GM19351 (cell line): ENCODE results near the gene ZC2HC1C.

Experiments used
- ATAC-seq: cut with Tn5 transposase; IDR thresholded peaks from one replicate; pipeline ENCODE4 v1.9.1; 2021; ENCODE audit warnings: mild to moderate bottlenecking, moderate library complexity; ENCODE audit not compliant: unreplicated experiment

Gene ZC2HC1C, protein sequence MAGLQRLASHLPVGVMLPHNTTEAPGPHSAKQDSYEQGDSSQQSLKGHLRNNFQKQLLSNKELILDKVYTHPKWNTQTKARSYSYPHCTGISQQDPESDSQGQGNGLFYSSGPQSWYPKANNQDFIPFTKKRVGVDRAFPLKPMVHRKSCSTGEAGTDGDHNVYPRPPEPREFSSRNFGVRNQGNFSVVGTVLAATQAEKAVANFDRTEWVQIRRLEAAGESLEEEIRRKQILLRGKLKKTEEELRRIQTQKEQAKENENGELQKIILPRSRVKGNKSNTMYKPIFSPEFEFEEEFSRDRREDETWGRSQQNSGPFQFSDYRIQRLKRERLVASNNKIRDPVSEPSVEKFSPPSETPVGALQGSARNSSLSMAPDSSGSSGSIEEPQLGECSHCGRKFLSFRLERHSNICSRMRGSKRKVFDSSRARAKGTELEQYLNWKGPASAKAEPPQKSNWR

DNA sequence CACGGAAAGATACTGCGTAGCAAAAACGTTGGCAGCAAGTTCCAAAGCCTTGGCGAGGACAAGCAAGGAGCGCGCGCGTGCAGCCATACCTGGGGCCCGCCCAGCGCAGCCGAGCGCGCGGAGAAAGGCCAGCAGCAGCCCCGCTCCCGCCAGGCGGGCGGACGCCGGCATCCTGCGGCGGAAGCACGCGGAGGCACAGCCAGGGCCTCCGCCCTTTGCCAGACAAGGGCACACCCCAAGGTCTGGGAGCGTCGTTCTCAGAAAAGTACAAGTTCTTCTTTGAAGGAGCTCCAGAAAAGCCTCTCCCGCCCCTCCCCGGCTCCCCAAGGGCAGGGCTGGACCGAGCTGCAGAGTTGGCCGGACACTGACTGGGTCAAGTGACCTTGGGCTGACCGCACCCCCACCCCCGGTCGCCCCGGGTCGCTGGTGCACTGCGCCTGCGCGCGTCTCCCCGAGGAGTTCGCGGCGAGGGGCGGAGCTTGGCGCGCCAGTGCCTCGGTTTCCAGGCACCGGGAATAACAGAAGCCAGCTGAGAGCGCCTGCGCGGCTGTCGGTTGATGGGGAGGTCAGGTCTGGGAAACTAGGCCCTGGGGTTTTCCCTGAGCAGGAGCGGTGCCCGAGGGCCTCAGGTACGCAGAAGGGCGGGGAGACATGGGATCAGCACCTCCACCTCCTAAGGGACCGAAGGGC is at the start of gene ZC2HC1C:
Gene ZC2HC1C (plus strand): TSS at position 521 of the 690 bp plus-strand sequence. CDS start 933 bp downstream, outside the sequence.
- ATAC-seq = peak; percentile 82

GRCh38 chr14:75022655-75023054 is 46.8 kb upstream of the ZC2HC1C start:
- no peak for ATAC-seq

- no peak for ATAC-seq
These were observed 46.3 kb upstream of the ZC2HC1C start for GRCh38 chr14:75023108-75023507.

DNA sequence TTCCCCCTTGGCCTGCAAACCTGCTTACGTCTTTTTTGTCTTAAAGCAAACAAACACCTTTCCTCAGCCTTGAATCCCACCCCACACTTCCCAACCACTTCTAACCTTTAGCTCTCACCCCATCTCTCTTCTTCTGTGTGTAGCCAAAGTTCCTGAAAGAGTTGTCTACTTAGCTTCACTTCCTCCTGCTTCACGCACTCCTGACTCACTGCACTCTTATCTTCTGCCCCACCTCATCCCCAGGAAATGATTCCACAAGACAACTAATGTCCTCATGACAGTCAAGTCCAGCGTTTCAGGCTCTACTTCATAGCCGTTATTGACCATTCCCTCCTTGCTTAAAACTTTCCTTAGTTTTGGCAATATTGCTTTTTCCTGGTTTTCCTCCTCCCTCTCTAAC is 44.4 kb upstream of the ZC2HC1C start:
- no peak for ATAC-seq

- no peak for ATAC-seq
These were observed 43.6 kb upstream of the ZC2HC1C start for GRCh38 chr14:75025876-75026275.

GRCh38 chr14:75030147-75030546 is 39.3 kb upstream of the ZC2HC1C start:
- ATAC-seq = no peak

- ATAC-seq = no peak
These were observed 36.5 kb upstream of the ZC2HC1C start for GRCh38 chr14:75032939-75033338.

DNA sequence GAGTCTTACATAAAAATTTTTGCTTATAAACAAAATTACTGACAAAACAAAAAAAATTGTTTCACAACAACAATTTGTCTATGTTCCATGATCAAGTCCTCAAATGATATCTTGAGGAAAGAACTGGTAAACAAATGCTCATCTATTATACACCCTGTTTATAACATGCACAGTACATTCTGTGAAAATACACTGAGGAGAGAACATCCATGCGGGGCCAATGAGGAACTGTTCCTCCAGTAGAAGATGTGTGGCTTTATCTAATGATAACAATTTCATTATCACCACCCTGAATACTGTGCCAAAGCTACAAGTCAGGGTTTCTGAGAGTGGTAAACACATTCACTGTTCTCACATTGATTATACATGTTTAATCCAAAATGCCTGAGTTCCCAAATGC is 28.9 kb upstream of the ZC2HC1C start:
- ATAC-seq = no peak

- ATAC-seq = no peak
These were observed 28.5 kb upstream of the ZC2HC1C start for GRCh38 chr14:75040959-75041358.

GRCh38 chr14:75041613-75042012 is 27.8 kb upstream of the ZC2HC1C start:
- ATAC-seq = no peak

- ATAC-seq = no peak
These were observed 27.4 kb upstream of the ZC2HC1C start for GRCh38 chr14:75042035-75042434.

DNA sequence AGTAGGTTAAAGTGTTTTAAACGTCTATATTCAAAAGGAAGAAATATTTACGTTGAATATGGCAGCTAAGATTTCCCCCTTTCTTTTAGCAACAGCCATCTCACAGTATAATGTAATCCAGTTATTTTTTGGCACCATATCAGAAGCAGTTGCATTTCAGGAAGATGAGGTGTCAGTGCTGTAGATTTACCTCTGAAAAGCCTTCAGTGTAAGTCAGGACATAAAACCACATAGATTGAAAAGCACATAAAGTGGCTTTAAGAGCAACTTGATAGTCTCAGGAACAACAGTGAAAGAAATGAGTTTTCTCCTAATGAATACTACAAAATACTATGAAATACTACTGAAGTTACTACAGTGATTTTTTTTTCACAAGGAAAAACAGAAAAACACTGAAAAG is 25.1 kb upstream of the ZC2HC1C start:
- ATAC-seq = no peak

GRCh38 chr14:75044752-75045151 is 24.7 kb upstream of the ZC2HC1C start:
- ATAC-seq = no peak

DNA sequence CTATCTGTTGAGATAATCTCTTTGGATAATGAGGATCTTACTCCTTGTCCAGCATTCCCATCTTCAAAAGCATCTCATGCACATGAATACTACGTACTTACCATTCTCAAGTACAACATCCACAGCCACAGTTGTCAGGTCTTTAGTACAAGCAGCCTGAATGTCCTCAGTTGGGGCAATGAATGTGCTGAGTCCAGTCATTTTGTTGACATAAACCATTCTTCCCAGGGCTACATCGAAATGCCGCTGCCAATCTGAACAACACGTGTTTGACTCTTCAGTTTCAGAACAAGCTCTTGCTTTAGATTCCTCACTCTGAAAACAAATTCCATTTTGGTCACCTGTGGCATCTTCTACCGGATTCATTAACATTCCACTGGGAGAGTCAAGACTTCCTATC is 23.2 kb upstream of the ZC2HC1C start:
- no peak for ATAC-seq

- ATAC-seq = no peak
These were observed 22.5 kb upstream of the ZC2HC1C start for GRCh38 chr14:75046899-75047298.

- ATAC-seq = no peak
These were observed 21.9 kb upstream of the ZC2HC1C start for GRCh38 chr14:75047506-75047905.

DNA sequence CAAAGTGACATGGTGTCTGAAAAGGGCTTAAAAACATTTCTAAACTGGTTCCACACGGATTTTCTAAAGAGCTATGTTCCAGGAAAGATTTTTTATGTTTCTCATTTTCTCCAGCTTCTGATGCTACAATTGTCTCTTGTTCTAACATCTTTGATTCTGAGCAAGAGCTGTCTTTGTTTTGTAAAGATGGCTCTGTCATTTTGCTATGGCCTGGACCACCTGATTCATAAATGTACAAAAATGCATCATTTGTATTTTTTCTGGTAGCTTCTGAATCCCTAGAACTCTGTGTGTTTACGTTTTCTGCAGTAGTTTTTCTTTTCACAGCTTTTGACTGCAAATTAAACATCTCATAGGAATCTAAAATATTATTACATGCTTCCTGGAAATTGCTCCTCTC is 21.3 kb upstream of the ZC2HC1C start:
- ATAC-seq = no peak

- ATAC-seq = no peak
These were observed 20.3 kb upstream of the ZC2HC1C start for GRCh38 chr14:75049136-75049535.

DNA sequence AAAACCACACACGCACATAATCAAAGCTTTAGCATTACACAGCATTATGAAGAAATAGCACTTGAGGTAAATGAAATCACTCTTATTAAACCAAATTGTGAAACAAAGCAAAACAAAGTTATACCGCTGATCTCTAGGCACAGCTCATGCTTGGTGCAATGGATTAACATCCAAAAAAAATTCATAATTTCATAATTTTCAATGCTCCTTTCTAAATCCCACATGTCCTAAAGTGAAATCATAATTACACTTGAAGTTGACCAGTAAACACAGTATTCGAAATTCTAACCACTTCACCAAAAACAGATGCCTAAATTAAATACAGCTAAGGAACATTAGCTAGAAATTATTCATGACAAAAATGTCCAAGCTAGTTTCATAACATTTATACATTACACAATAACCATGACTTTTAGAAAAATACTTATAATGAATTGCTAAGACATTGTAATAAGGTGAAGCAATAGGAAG is 19.7 kb upstream of the ZC2HC1C start:
- ATAC-seq = no peak

DNA sequence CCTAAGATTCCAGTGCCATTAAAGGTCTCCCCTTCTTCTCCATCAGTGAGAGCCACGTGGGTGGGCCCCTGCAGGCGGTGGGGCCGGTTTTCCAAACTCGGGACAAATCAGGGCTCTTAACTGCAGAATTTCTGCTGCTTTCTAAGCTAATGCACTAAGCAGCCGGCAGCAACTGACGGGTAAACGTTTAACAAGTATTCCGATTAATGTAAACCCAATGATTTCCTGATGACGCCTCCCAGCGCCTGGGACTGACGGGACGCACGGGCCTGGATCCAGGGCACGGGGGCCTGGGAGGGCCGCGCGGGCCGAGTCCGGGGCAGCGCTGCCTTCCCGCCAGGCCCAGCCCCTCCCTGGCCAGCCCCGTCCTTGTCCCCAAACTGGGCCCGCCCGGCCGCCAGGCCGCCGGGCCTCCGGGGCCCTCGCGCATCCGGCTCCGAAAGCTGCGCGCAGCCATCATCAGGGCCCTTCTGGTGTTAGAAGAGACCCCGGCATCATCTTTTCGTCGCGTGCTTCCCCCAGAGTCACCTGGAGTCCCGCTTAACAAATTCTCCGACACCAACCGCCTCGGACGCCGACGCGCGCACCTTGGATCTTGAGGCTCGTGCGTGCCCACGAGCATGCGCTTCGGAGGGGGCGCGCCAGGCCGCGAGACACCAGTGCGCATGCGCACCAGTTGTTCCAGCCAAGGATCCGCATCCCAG is 18.4 kb upstream of the ZC2HC1C start, which contains the start of gene MLH3:
Gene MLH3 (minus strand): TSS at position 616 of the 704 bp plus-strand sequence. CDS start 1,812 bp downstream, outside the sequence.
- peak; percentile 70 for ATAC-seq

DNA sequence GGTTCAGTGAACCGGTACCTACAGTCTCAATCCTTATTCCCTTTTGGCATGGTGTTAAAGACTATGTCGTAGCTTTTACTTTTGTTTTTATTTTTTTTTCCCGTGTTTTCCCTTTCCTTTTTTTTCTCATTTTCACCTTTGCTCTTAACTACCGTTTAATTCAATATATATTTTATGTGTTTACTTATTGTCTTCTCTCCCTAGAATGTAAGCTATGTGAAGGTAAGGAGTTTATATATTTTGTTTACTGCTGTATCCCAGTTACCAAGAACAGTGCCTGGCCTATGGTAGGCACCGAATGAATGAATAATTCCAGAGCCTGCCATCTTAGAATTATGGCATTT is 17.9 kb upstream of the ZC2HC1C start:
- ATAC-seq = no peak
